GM12872 (cell line): ENCODE measurements around the gene TULP1.

Experiments
- CTCF ChIP-seq: IDR thresholded peaks from 3 replicates; pipeline ENCODE4 v1.5.1; 2011; ENCODE audit warnings: low read depth, mild to moderate bottlenecking, low read length, moderate library complexity; ENCODE audit not compliant: insufficient read depth

TULP1 gene

GRCh38 chr6:35477028-35477427 lies 35.7 kb downstream of the TULP1 start:
- TF ChIP-seq CTCF: no peak

GRCh38 chr6:35476004-35476403 lies 36.7 kb downstream of the TULP1 start:
- no peak for TF ChIP-seq CTCF

GRCh38 chr6:35475573-35475972 lies 37.1 kb downstream of the TULP1 start:
- TF ChIP-seq CTCF: no peak

- no peak for TF ChIP-seq CTCF
Measured at GRCh38 chr6:35474942-35475570, 37.6 kb downstream of the TULP1 start.

- TF ChIP-seq CTCF: no peak
Measured at GRCh38 chr6:35474131-35474941, 38.4 kb downstream of the TULP1 start.

- no peak for TF ChIP-seq CTCF
Measured at GRCh38 chr6:35473850-35474130, 38.9 kb downstream of the TULP1 start.

- TF ChIP-seq CTCF: no peak
Measured at GRCh38 chr6:35473075-35473849, 39.4 kb downstream of the TULP1 start.
